ENCODE data around the gene FPR1. TPM values are rescaled to one million over a fixed set of nuclear protein-coding genes. Genes with fewer than 3 reads are reported as not detected.

FPR1 gene
- total and polyA plus RNA-seq, 2 experiments from 2014 or later, result not detected

- no peaks in the 10 kb centered on the region for H3K9me3 ChIP-seq (ENCODE audit: low read depth)
- no peak overlapping the region for H3K4me3 ChIP-seq
- no peaks in the 10 kb centered on the region for H3F3A ChIP-seq (ENCODE audit: insufficient read depth)
- TF ChIP-seq EZH2phosphoT487 (IDR thresholded peaks at IDR 0.05; ENCODE audit: insufficient read depth, low read depth) (no peak), EZH2 (IDR thresholded peaks at IDR 0.05; ENCODE audit: insufficient read depth, poor library complexity, severe bottlenecking) (no peak)
- H3K9me2 ChIP-seq (ENCODE audit: insufficient read depth), result no peaks in the 10 kb centered on the region
- H3K79me2 ChIP-seq (ENCODE audit: insufficient read depth), result no peaks in the 10 kb centered on the region
- H3K9ac ChIP-seq, result no peak overlapping the region
- no peak overlapping the region for H3K27ac ChIP-seq
- H3K4me2 ChIP-seq (ENCODE audit: unreplicated experiment), result no peak overlapping the region
- H3K27me3 ChIP-seq (replicated peaks; ENCODE audit: insufficient read depth), result no peaks in the 10 kb centered on the region
- no peaks in the 10 kb centered on the region for H3K36me3 ChIP-seq (ENCODE audit: low read depth)
- no peak for DNase-seq
- H2AFZ ChIP-seq, result no peak overlapping the region
- 0 out of 2 replicates have a peak, but pooled peaks cover 4% of the 10 kb centered on the region for H3K4me1 ChIP-seq (ENCODE audit: insufficient read depth)
- in situ Hi-C loops (cut with MboI), result no loop called here
- WGBS, 2 experiments (ENCODE audit: low coverage in 1 of 2, low lambda C conversion rate in 2 of 2, missing lambda C conversion rate in 2 of 2), result 46 to 65% methylated on average over 2 of the region's 2 CpGs
- no peaks in the 10 kb centered on the region for H4K20me1 ChIP-seq (ENCODE audit: insufficient read depth)
Observed at GRCh38 chr19:51793994-51794393, 42.3 kb upstream of the FPR1 start.

- H3F3A ChIP-seq (ENCODE audit: insufficient read depth), result no peaks in the 10 kb centered on the region
- no peaks in the 10 kb centered on the region for H3K9me2 ChIP-seq (ENCODE audit: insufficient read depth)
- no peaks in the 10 kb centered on the region for H3K36me3 ChIP-seq (ENCODE audit: low read depth)
- no peak overlapping the region for H3K27ac ChIP-seq
- no peaks in the 10 kb centered on the region for H3K27me3 ChIP-seq (replicated peaks; ENCODE audit: insufficient read depth)
- DNase-seq, result no peak
- H3K4me1 ChIP-seq (ENCODE audit: insufficient read depth), result no peaks in the 10 kb centered on the region
- 52 to 58% methylated on average over 2 of the region's 2 CpGs for WGBS, 2 experiments (ENCODE audit: low coverage in 1 of 2, low lambda C conversion rate in 2 of 2, missing lambda C conversion rate in 2 of 2)
- no peak for TF ChIP-seq EZH2phosphoT487 (IDR thresholded peaks at IDR 0.05; ENCODE audit: insufficient read depth, low read depth)
- TF ChIP-seq EZH2 (IDR thresholded peaks at IDR 0.05; ENCODE audit: insufficient read depth, poor library complexity, severe bottlenecking), result no peak
- no peak overlapping the region for H3K9ac ChIP-seq
- in situ Hi-C loops (cut with MboI), result no loop called here
- no peak overlapping the region for H3K4me3 ChIP-seq
- no peaks in the 10 kb centered on the region for H3K79me2 ChIP-seq (ENCODE audit: insufficient read depth)
- H4K20me1 ChIP-seq (ENCODE audit: insufficient read depth), result no peaks in the 10 kb centered on the region
- no peaks in the 10 kb centered on the region for H3K9me3 ChIP-seq (ENCODE audit: low read depth)
- no peak overlapping the region for H2AFZ ChIP-seq
- no peak overlapping the region for H3K4me2 ChIP-seq (ENCODE audit: unreplicated experiment)
Observed at GRCh38 chr19:51792932-51793331, 41.3 kb upstream of the FPR1 start.

- no peaks in the 10 kb centered on the region for H3K9me3 ChIP-seq (ENCODE audit: low read depth)
- no peaks in the 10 kb centered on the region for H4K20me1 ChIP-seq (ENCODE audit: insufficient read depth)
- H3K27ac ChIP-seq, result no peak overlapping the region
- peaks cover 13% of the 10 kb centered on the region for H3F3A ChIP-seq (ENCODE audit: insufficient read depth)
- no peak overlapping the region for H3K4me3 ChIP-seq
- no peak overlapping the region for H2AFZ ChIP-seq
- no peaks in the 10 kb centered on the region for H3K36me3 ChIP-seq (ENCODE audit: low read depth)
- no peaks in the 10 kb centered on the region for H3K9me2 ChIP-seq (ENCODE audit: insufficient read depth)
- no peaks in the 10 kb centered on the region for H3K27me3 ChIP-seq (replicated peaks; ENCODE audit: insufficient read depth)
- 62 to 70% methylated on average over 6 of the region's 6 CpGs for WGBS, 2 experiments (ENCODE audit: low coverage in 1 of 2, low lambda C conversion rate in 2 of 2, missing lambda C conversion rate in 2 of 2)
- DNase-seq, result peak; percentile 49
- H3K79me2 ChIP-seq (ENCODE audit: insufficient read depth), result no peaks in the 10 kb centered on the region
- in situ Hi-C loops (cut with MboI), result no loop called here
- peaks cover 12% of the 10 kb centered on the region for H3K4me1 ChIP-seq (ENCODE audit: insufficient read depth)
- TF ChIP-seq EZH2 (IDR thresholded peaks at IDR 0.05; ENCODE audit: insufficient read depth, poor library complexity, severe bottlenecking) (no peak), EZH2phosphoT487 (IDR thresholded peaks at IDR 0.05; ENCODE audit: insufficient read depth, low read depth) (no peak)
- no peak overlapping the region for H3K4me2 ChIP-seq (ENCODE audit: unreplicated experiment)
- H3K9ac ChIP-seq, result no peak overlapping the region
Observed at GRCh38 chr19:51789061-51789795, 37.5 kb upstream of the FPR1 start.

- Histone ChIP-seq H3K9ac (no peak overlapping the region), H2AFZ (no peak overlapping the region), H3K27me3 (replicated peaks; ENCODE audit: insufficient read depth) (no peaks in the 10 kb centered on the region), H3K9me3 (ENCODE audit: low read depth) (no peaks in the 10 kb centered on the region), H3K4me2 (ENCODE audit: unreplicated experiment) (no peak overlapping the region), H3K4me3 (no peak overlapping the region), H3K27ac (no peak overlapping the region), H4K20me1 (ENCODE audit: insufficient read depth) (no peaks in the 10 kb centered on the region), H3K4me1 (ENCODE audit: insufficient read depth) (peaks cover 14% of the 10 kb centered on the region), H3K79me2 (ENCODE audit: insufficient read depth) (no peaks in the 10 kb centered on the region), H3K9me2 (ENCODE audit: insufficient read depth) (no peaks in the 10 kb centered on the region), H3K36me3 (ENCODE audit: low read depth) (no peaks in the 10 kb centered on the region), H3F3A (ENCODE audit: insufficient read depth) (peaks cover 19% of the 10 kb centered on the region)
- 62 to 72% methylated on average over 2 of the region's 2 CpGs for WGBS, 2 experiments (ENCODE audit: low coverage in 1 of 2, low lambda C conversion rate in 2 of 2, missing lambda C conversion rate in 2 of 2)
- no peak for TF ChIP-seq EZH2 (IDR thresholded peaks at IDR 0.05; ENCODE audit: insufficient read depth, poor library complexity, severe bottlenecking)
- TF ChIP-seq EZH2phosphoT487 (IDR thresholded peaks at IDR 0.05; ENCODE audit: insufficient read depth, low read depth), result no peak
- DNase-seq, result no peak
- in situ Hi-C loops (cut with MboI), result no loop called here
Observed at GRCh38 chr19:51788029-51788428, 36.4 kb upstream of the FPR1 start.

Measured in GM23248 (cell line).